Adrenal gland (tissue), 12 donors: Measurements from ENCODE around the gene SNRNP27. TPM values are rescaled to one million over a fixed set of nuclear protein-coding genes. Genes with fewer than 3 reads are reported as not detected.

Experiments
- DNase-seq, 7 donors: peaks; one replicate each; pipeline ENCODE4 v3.0.0-alpha.2; 2019 to 2020
- H3K27ac ChIP-seq, 5 donors: fragments of 200-600 bp; sonication (generic) in 4 of 5; 1 replicate in 3 of 5; 2 replicates in 2 of 5; pipeline versions ENCODE4 v1.5.1 to v1.8.0; 2016 to 2020; ENCODE audit warnings: mild to moderate bottlenecking in 1 of 5
- H3K27me3 ChIP-seq: fragments of 200-600 bp; 2 replicates; pipeline ENCODE4 v1.8.0; 2021
- H3K36me3 ChIP-seq, 2 donors: fragments of 200-600 bp; replicated peaks in 1 of 2; 1 replicate in 1 of 2; 2 replicates in 1 of 2; pipeline versions ENCODE4 v1.5.1 to v1.8.0; 2018 to 2022
- H3K4me1 ChIP-seq, 2 donors: fragments of 200-600 bp; replicated peaks in 1 of 2; 1 replicate in 1 of 2; 2 replicates in 1 of 2; pipeline versions ENCODE4 v1.5.1 to v1.8.0; 2018 to 2021
- H3K4me3 ChIP-seq, 4 donors: fragments of 200-600 bp; sonication (generic) in 3 of 4; one replicate each; pipeline ENCODE4 v1.5.1; 2016 to 2018
- H3K9me3 ChIP-seq, 3 donors: fragments of 200-600 bp; sonication (generic) in 1 of 3; replicated peaks in 1 of 3; 1 replicate in 2 of 3; 2 replicates in 1 of 3; pipeline versions ENCODE4 v1.5.1 to v1.8.0; 2016 to 2021
- CTCF ChIP-seq, 6 experiments: fragments of 450-650 bp in 4 of 6; fragments of 200-600 bp in 2 of 6; sonication (generic) in 1 of 6; IDR thresholded peaks; 1 replicate in 5 of 6; 2 replicates in 1 of 6; pipeline versions ENCODE4 v1.5.1 to v1.8.0; 2016 to 2021; ENCODE audit warnings: antibody characterized with exemption in 6 of 6, mild to moderate bottlenecking in 2 of 6, moderate library complexity in 1 of 6
- POLR2A ChIP-seq, 2 donors: fragments of 450-650 bp; IDR thresholded peaks; one replicate each; pipeline ENCODE4 v1.6.1; 2017; ENCODE audit warnings: antibody characterized with exemption in 2 of 2, mild to moderate bottlenecking in 2 of 2, moderate library complexity in 1 of 2
- WGBS, 4 donors: extraction: QIAGEN DNeasy Blood & Tissue Kit in 2 of 4; methylation state at CpG; one replicate each; pipeline versions ENCODE4 v1.1.5 to v1.1.7; 2013 to 2017; 5-methylcytosine and 5-hydroxymethylcytosine counted together
- intact Hi-C, 2 donors: fragments of 100-400 bp; cut with DNase I; formaldehyde crosslinking; loops; one replicate each; pipeline versions ENCODE4 v1.14.1 to v1.15.0; 2022 to 2023
- polyA plus RNA-seq, 3 donors: library from polyadenylated mRNA; stranded (reverse); fragments of 200-250 nt in 2 of 3; fragments of 350-450 nt in 1 of 3; fragmentation: Illumina TruSeq in 1 of 3; extraction: RNeasy Lipid Tissue Mini Kit (QIAGEN cat#74804) in 1 of 3; gene quantifications; one replicate each; pipeline ENCODE4 v1.2.3, GENCODE V29; 2013 to 2014
- total RNA-seq, 9 donors: library from RNA; depleted of rRNA in 4 of 9; stranded (reverse); fragments of >200 nt in 4 of 9; fragments of 120-200 nt in 1 of 9; fragmentation: NEBNext Ultra II Directional in 1 of 9; extraction: Animal tissue kit (Norgen Biotek cat#: 25700) in 1 of 9; gene quantifications; one replicate each; pipeline versions ENCODE4 v1.1.0 to v1.2.4, GENCODE V29; 2013 to 2023
- donor health status: healthy with polysubstance abuse.
- donor health status: Bipolar disorder and iron deficiency.
- donor health status: DM: yes; HTN: yes; CAD: no.
- donor health status: DM: no; HTN: no; CAD: no.
- donor health status: DM: no; HTN: no; CAD: no.
- donor health status: DM: yes; HTN: yes; CAD: no.

Gene SNRNP27
- total and polyA plus RNA-seq, 12 donors, result 25.1 to 76.0 (median 45.2) TPM

GRCh38 chr2:69914950-69915945 lies 21.5 kb downstream of the SNRNP27 start, which contains the start of gene MXD1:
Gene MXD1 (plus strand): TSS chr2:69915109. CDS start chr2:69915331, 222 bp downstream.
- intact Hi-C loops, result loop anchor here (5.0 to 10.0 kb wide), 4 partner anchors 150 to 232 kb away; no protein-coding TSS in a partner anchor
- 0 to 2% (median 1%) methylated on average over 28 to 81 of the region's 81 CpGs for WGBS, 4 donors
- no peaks in the 10 kb centered on the region for H3K27me3 ChIP-seq
- TF ChIP-seq CTCF (IDR thresholded peaks at IDR 0.05) (no peak), POLR2A (IDR thresholded peaks at IDR 0.05) (peak; percentile 90 to 97)
- H3K4me1 ChIP-seq, result peaks cover 6 to 29% of the 10 kb centered on the region in 2 donors
- peak in 5 of 7 donors; percentile 31 to 62 (median 44) for DNase-seq
- peak within 1 kb of the TSS; percentile 88 to 99 (median 95) for H3K27ac ChIP-seq
- no peaks in the 10 kb centered on the region for H3K9me3 ChIP-seq
- H3K36me3 ChIP-seq, result peaks cover 0 to 7% of the 10 kb centered on the region in 2 donors
- H3K4me3 ChIP-seq, result peak within 1 kb of the TSS; percentile 29 to 72 (median 65)

- peaks cover 0 to 8% of the 10 kb centered on the region in 2 donors for H3K36me3 ChIP-seq
- intact Hi-C loops, result loop anchor here (5.0 to 10.0 kb wide), 4 partner anchors 149 to 231 kb away; no protein-coding TSS in a partner anchor
- TF ChIP-seq CTCF (IDR thresholded peaks at IDR 0.05) (no peak), POLR2A (IDR thresholded peaks at IDR 0.05) (no peak)
- no peaks in the 10 kb centered on the region for H3K27me3 ChIP-seq
- peak overlapping the region in 2 of 5 donors; percentile 87 to 90 for H3K27ac ChIP-seq
- no peak for DNase-seq
- H3K4me1 ChIP-seq, result peaks cover 6 to 29% of the 10 kb centered on the region in 2 donors
- H3K9me3 ChIP-seq, result no peaks in the 10 kb centered on the region
- WGBS, 4 donors, result 40 to 52% (median 49%) methylated on average over 2 of the region's 2 CpGs
- H3K4me3 ChIP-seq, result peak overlapping the region in 1 of 4 donors; percentile 69
Measured at GRCh38 chr2:69916106-69916505, 22.4 kb downstream of the SNRNP27 start.

GRCh38 chr2:69917852-69918251 lies 24.1 kb downstream of the SNRNP27 start:
- WGBS, 4 donors, result 36 to 51% (median 44%) methylated on average over 3 of the region's 3 CpGs
- H3K27ac ChIP-seq, result peak overlapping the region in 3 of 5 donors; percentile 56 to 73 (median 64)

More at GRCh38 chr2:69917852-69918251, 24.1 kb downstream of the SNRNP27 start:
- H3K4me3 ChIP-seq, result no peak overlapping the region
- H3K27me3 ChIP-seq, result no peaks in the 10 kb centered on the region
- DNase-seq, result peak in 4 of 7 donors; percentile 33 to 47 (median 42)
- H3K36me3 ChIP-seq, result peaks cover 0 to 23% of the 10 kb centered on the region in 2 donors
- intact Hi-C loops, result loop anchor here (5.0 to 10.0 kb wide), 4 partner anchors 147 to 229 kb away; no protein-coding TSS in a partner anchor
- peaks cover 6 to 29% of the 10 kb centered on the region in 2 donors for H3K4me1 ChIP-seq
- TF ChIP-seq POLR2A (IDR thresholded peaks at IDR 0.05), result no peak
- no peak for TF ChIP-seq CTCF (IDR thresholded peaks at IDR 0.05)
- no peaks in the 10 kb centered on the region for H3K9me3 ChIP-seq
